ENCODE measurements around the gene STK32B. TPM values are rescaled to one million over a fixed set of nuclear protein-coding genes. Genes with fewer than 3 reads are reported as not detected.

Gene STK32B
- total and polyA plus RNA-seq, 2 experiments from 2014 or later, result 0.71 to 2.3 TPM

DNA sequence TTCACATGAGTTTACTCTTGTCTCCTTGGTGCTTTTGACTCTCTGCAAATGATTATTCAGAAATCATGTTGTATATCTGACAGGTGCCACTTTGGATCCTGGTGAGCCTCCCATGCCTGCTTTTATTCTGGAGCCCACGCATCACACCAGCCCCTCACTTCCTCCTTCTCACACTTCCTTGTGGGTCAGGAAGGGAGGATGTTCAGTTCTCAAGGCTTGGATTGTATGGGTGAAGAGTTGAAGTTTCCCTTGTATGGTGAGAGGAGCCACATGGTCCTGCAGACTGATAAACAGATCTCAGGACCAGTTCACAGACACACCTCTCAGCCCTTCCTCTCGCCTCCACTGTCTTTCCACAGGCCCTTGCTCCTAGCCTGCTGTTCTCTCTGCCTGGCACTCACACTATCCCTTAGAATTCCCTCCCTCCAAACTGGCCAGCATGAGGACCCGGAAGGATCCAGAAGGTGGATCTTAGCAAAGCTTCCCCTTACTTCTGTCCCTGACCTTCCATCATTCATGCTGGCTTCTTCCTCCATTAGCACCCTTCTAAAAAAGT, 92.1 kb downstream of the STK32B start:
- DNase-seq (ENCODE audit: low spot score) (no peak), ATAC-seq (no peak)
- no peaks in the 10 kb centered on the region; the same call in 2 of the 3 replicates for H3K4me1 Mint-ChIP-seq
- Histone ChIP-seq H3K79me2 (replicated peaks; ENCODE audit: insufficient read depth) (no peaks in the 10 kb centered on the region), H4K20me1 (replicated peaks; ENCODE audit: insufficient read depth) (no peaks in the 10 kb centered on the region), H3K4me3 (no peak overlapping the region), H3K27me3 (ENCODE audit: insufficient read depth) (no peaks in the 10 kb centered on the region), H3K36me3 (ENCODE audit: insufficient read depth) (no peaks in the 10 kb centered on the region), H3K27ac (ENCODE audit: low read depth) (no peak overlapping the region), H3K4me2 (no peak overlapping the region), H2AFZ (no peak overlapping the region), H3F3A (replicated peaks; ENCODE audit: low read depth) (no peaks in the 10 kb centered on the region), H3K9me2 (ENCODE audit: insufficient read depth) (peaks cover 9% of the 10 kb centered on the region; the same call in 1 of the 2 replicates), H3K4me1 (ENCODE audit: insufficient read depth) (no peaks in the 10 kb centered on the region)
- peaks cover 4% of the 10 kb centered on the region for H3K27me3 Mint-ChIP-seq (ENCODE audit: insufficient read depth, low read depth, poor library complexity)
- TF ChIP-seq, protein P1, sequence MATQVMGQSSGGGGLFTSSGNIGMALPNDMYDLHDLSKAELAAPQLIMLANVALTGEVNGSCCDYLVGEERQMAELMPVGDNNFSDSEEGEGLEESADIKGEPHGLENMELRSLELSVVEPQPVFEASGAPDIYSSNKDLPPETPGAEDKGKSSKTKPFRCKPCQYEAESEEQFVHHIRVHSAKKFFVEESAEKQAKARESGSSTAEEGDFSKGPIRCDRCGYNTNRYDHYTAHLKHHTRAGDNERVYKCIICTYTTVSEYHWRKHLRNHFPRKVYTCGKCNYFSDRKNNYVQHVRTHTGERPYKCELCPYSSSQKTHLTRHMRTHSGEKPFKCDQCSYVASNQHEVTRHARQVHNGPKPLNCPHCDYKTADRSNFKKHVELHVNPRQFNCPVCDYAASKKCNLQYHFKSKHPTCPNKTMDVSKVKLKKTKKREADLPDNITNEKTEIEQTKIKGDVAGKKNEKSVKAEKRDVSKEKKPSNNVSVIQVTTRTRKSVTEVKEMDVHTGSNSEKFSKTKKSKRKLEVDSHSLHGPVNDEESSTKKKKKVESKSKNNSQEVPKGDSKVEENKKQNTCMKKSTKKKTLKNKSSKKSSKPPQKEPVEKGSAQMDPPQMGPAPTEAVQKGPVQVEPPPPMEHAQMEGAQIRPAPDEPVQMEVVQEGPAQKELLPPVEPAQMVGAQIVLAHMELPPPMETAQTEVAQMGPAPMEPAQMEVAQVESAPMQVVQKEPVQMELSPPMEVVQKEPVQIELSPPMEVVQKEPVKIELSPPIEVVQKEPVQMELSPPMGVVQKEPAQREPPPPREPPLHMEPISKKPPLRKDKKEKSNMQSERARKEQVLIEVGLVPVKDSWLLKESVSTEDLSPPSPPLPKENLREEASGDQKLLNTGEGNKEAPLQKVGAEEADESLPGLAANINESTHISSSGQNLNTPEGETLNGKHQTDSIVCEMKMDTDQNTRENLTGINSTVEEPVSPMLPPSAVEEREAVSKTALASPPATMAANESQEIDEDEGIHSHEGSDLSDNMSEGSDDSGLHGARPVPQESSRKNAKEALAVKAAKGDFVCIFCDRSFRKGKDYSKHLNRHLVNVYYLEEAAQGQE (IDR thresholded peaks at IDR 0.05; ENCODE audit: unreplicated experiment), result no peak
- TF ChIP-seq EZH2phosphoT487 (IDR thresholded peaks at IDR 0.05; ENCODE audit: unreplicated experiment), result no peak
- TF ChIP-seq, protein P2, sequence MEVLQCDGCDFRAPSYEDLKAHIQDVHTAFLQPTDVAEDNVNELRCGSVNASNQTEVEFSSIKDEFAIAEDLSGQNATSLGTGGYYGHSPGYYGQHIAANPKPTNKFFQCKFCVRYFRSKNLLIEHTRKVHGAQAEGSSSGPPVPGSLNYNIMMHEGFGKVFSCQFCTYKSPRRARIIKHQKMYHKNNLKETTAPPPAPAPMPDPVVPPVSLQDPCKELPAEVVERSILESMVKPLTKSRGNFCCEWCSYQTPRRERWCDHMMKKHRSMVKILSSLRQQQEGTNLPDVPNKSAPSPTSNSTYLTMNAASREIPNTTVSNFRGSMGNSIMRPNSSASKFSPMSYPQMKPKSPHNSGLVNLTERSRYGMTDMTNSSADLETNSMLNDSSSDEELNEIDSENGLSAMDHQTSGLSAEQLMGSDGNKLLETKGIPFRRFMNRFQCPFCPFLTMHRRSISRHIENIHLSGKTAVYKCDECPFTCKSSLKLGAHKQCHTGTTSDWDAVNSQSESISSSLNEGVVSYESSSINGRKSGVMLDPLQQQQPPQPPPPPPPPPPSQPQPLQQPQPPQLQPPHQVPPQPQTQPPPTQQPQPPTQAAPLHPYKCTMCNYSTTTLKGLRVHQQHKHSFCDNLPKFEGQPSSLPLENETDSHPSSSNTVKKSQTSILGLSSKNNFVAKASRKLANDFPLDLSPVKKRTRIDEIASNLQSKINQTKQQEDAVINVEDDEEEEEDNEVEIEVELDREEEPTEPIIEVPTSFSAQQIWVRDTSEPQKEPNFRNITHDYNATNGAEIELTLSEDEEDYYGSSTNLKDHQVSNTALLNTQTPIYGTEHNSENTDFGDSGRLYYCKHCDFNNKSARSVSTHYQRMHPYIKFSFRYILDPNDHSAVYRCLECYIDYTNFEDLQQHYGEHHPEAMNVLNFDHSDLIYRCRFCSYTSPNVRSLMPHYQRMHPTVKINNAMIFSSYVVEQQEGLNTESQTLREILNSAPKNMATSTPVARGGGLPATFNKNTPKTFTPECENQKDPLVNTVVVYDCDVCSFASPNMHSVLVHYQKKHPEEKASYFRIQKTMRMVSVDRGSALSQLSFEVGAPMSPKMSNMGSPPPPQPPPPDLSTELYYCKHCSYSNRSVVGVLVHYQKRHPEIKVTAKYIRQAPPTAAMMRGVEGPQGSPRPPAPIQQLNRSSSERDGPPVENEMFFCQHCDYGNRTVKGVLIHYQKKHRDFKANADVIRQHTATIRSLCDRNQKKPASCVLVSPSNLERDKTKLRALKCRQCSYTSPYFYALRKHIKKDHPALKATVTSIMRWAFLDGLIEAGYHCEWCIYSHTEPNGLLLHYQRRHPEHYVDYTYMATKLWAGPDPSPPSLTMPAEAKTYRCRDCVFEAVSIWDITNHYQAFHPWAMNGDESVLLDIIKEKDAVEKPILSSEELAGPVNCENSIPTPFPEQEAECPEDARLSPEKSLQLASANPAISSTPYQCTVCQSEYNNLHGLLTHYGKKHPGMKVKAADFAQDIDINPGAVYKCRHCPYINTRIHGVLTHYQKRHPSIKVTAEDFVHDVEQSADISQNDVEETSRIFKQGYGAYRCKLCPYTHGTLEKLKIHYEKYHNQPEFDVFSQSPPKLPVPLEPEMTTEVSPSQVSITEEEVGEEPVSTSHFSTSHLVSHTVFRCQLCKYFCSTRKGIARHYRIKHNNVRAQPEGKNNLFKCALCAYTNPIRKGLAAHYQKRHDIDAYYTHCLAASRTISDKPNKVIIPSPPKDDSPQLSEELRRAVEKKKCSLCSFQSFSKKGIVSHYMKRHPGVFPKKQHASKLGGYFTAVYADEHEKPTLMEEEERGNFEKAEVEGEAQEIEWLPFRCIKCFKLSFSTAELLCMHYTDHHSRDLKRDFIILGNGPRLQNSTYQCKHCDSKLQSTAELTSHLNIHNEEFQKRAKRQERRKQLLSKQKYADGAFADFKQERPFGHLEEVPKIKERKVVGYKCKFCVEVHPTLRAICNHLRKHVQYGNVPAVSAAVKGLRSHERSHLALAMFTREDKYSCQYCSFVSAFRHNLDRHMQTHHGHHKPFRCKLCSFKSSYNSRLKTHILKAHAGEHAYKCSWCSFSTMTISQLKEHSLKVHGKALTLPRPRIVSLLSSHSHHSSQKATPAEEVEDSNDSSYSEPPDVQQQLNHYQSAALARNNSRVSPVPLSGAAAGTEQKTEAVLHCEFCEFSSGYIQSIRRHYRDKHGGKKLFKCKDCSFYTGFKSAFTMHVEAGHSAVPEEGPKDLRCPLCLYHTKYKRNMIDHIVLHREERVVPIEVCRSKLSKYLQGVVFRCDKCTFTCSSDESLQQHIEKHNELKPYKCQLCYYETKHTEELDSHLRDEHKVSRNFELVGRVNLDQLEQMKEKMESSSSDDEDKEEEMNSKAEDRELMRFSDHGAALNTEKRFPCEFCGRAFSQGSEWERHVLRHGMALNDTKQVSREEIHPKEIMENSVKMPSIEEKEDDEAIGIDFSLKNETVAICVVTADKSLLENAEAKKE (CRISPR knock-in tag; IDR thresholded peaks at IDR 0.05), result no peak
- no peaks in the 10 kb centered on the region for H3K9me3 Mint-ChIP-seq
- no peak overlapping the region for H3K27ac Mint-ChIP-seq
- no peaks in the 10 kb centered on the region for H3K36me3 Mint-ChIP-seq (ENCODE audit: low read depth)
- no peak overlapping the region for H3K4me3 Mint-ChIP-seq
